RWPE1 (cell line): Measurements from ENCODE around the gene PNMT.

Experiments used
- CTCF ChIA-PET: fragments of 350-600 bp; sonication (Branson Sonifier 250); formaldehyde crosslinking; extraction: SDS; loops from one replicate; lab custom pipeline; 2021; lab: Yijun Ruan, JAX
- POLR2A ChIA-PET: fragments of 400-600 bp; formaldehyde crosslinking; extraction: SDS; loops from one replicate; lab custom pipeline; 2020; ENCODE audit warnings: antibody characterized with exemption; ENCODE audit not compliant: low non-redundant PET; lab: Yijun Ruan, JAX
- DNase-seq: peaks from one replicate; pipeline ENCODE4 v3.0.0; 2012; ENCODE audit warnings: low spot score
- H3K27ac ChIP-seq: fragments of 450-650 bp; 2 replicates; pipeline ENCODE4 v1.5.1; 2017
- TF ChIP-seq, protein P1 (sequence below): fragments of 450-650 bp; conservative IDR thresholded peaks from 2 replicates; pipeline ENCODE4 v1.5.1; 2017; ENCODE audit warnings: low read depth, mild to moderate bottlenecking

PNMT gene

DNA sequence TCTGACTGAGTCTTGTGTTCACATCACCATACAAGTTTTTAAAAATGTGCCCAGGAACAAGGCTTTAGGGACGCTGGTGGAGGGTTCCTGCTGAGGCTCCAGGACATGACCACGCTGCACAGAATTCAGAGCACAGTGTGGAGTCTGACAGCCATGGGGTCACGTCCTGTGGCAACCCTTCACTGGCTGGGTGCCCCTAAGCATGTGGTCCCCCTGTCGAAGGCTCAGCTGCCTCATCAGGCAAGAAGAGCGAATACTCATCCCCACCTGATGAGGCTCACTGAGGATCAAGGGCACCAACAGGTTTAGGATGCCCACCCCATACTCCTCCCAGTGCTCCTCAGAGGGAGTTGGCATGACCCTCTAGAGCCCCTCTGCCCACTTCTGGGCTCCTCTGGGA is 5.9 kb downstream of the PNMT start:
- POLR2A ChIA-PET, result no interaction called here
- CTCF ChIA-PET, result interaction anchor here (0.7 to 1.8 kb wide), 3 partner anchors 8 to 66 kb away, joined by 3 to 6 read pairs (median 5); partner anchors contain the start of gene TCAP
- TF ChIP-seq, protein P1, sequence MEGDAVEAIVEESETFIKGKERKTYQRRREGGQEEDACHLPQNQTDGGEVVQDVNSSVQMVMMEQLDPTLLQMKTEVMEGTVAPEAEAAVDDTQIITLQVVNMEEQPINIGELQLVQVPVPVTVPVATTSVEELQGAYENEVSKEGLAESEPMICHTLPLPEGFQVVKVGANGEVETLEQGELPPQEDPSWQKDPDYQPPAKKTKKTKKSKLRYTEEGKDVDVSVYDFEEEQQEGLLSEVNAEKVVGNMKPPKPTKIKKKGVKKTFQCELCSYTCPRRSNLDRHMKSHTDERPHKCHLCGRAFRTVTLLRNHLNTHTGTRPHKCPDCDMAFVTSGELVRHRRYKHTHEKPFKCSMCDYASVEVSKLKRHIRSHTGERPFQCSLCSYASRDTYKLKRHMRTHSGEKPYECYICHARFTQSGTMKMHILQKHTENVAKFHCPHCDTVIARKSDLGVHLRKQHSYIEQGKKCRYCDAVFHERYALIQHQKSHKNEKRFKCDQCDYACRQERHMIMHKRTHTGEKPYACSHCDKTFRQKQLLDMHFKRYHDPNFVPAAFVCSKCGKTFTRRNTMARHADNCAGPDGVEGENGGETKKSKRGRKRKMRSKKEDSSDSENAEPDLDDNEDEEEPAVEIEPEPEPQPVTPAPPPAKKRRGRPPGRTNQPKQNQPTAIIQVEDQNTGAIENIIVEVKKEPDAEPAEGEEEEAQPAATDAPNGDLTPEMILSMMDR, result no peak
- DNase-seq, result no peak
- no peak overlapping the region for H3K27ac ChIP-seq

DNA sequence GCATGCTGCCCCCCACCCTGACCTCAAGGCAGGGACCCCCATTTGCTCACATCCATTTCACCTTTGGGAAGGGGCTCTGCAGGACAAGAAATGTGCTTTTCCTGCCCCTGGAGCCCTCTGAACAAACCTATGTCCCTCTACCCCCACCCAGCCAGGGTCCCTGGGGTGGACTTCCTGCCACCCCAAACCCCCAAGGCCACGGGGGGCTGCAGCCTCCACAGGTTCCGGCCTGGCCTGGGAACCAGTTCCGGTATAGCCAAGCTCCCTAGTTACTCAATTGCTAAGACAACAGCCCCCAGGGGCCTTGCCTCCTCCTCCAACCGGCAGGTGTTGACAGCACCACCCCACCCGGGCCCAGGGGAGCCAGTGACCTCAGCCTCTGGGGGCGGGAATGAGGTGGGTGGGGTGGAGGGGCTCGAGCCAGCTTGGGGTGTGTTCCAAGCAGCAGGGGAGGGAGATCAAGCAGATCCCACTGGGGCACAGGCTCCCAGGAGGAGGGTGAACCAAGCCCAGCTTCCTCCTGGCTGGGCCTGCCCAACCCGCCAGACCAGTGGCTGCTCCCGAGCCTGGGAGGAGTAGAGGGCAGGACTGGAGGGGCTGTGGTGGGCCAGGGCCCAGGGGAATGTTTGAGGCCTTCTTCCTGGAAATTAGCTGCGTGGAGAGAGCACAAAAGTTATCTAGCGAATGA is 6.6 kb downstream of the PNMT start:
- TF ChIP-seq, protein P1, result no peak
- CTCF ChIA-PET, result interaction anchor here (0.6 to 1.8 kb wide), 3 partner anchors 9 to 14 kb away, joined by 3 to 6 read pairs (median 5); partner anchors contain the start of gene TCAP
- DNase-seq, result no peak
- POLR2A ChIA-PET, result no interaction called here
- peak overlapping the region; percentile 17 for H3K27ac ChIP-seq

DNA sequence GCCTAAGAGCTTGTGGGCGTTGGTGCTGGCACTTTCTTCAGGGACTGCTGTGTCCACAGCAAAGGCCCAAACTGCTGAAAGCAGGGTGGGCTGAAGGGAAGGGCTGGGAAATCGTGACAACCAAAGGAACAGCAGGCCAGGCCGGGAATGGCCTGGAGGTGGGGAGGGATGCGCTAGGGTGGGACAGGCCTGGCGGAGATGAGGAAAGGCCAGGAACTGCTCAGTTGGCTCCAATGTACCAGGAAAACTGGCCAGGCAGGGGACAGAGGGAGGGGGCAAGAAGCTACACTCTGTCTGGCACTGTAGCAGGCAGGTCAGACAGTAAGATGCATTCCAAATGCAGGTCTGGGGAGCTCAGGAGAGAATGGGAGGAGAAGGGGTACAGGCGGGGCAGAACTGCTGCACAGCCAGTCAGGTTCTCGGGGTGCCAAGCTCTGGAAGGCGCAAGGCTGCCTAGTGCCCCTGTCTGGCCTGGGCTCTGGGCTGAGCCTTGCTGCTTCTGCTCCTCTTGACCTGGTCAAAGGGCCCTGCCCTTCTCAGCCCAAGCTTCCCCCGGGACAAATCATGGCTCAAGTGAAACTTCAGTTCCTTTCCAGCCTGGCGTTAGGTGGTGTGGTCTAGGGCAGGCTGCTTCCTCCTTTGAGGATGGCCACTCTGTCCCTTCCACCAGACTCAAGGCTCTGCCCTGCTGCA is 7.3 kb downstream of the PNMT start:
- ChIA-PET POLR2A (no interaction called here), CTCF (interaction anchor here (0.6 to 1.8 kb wide), 5 partner anchors 10 to 54 kb away, joined by 3 to 6 read pairs (median 3); partner anchors contain the start of gene TCAP)
- peak overlapping the region; percentile 17 for H3K27ac ChIP-seq
- TF ChIP-seq, protein P1, result no peak
- DNase-seq, result no peak

DNA sequence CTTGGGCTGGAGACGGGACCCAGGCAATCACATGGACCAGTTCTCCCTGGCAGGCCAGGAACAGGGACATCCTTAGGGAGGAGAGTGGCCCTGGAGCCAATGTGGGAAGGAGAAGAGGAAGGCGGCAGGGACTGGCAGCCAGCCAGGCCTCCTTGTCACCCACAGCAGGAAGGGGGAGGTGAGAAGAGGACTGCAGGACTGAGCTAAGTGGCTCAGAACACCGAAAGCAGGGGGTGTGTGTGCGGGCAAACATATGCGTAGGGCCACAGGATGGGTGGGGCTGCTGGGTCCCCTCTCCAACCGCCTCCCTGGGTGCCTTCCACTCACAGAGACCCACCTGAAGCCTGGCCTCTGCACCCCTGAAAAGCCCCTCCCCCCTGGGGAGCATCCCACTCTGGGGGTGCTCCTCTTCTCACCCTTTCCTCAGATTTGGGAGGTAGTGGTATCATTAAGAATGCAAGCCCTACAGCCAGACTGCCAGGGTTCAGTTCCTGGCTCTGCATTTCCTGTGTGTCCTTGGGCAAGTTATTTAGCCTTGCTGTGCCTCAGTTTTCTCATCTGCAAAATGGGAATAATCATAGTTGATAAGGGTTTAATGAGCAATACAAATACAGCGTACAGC is 8.1 kb downstream of the PNMT start:
- no peak for DNase-seq
- ChIA-PET CTCF (interaction anchor here (0.6 to 1.8 kb wide), 4 partner anchors 10 to 54 kb away, joined by 3 to 5 read pairs (median 3); partner anchors contain the start of gene TCAP), POLR2A (no interaction called here)
- TF ChIP-seq, protein P1, result no peak
- peak overlapping the region; percentile 17 for H3K27ac ChIP-seq

DNA sequence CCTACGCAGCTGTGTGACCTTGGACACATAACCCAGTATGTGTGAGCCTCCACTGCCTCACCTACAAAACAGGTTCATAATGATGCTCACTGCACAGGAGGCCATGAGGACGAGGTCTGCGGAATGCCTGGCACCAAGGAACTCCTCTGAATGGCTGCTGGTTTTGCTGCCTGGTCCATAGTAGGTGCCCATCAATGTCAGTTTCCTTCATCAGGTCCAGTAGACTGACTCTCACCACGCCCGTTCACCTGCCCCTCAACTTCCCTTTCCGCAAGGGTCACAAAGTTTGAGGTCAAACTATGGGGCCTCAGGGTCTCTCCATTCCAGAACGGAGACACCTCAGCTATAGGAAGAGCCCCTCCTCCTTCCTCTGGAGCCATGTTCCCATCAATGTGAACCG is 8.8 kb downstream of the PNMT start:
- DNase-seq, result no peak
- TF ChIP-seq, protein P1, result no peak
- CTCF ChIA-PET, result no interaction called here
- H3K27ac ChIP-seq, result 0 out of 2 replicates have a peak overlapping the region, but pooled peaks have one; percentile 19
- POLR2A ChIA-PET, result no interaction called here
